Skin epidermis (tissue), 12 donors: ENCODE data around the gene ALKBH7.

ENCODE experiments used
- H3K27ac ChIP-seq, 21 experiments: fragments of 200-600 bp; sonication (generic) in 11 of 21; one replicate each; pipeline ENCODE4 v1.5.0; 2020; ENCODE audit warnings: mild to moderate bottlenecking in 3 of 21, inconsistent platforms in 2 of 21, moderate library complexity in 2 of 21
- H3K4me3 ChIP-seq, 7 experiments: fragments of 200-600 bp; sonication (generic) in 2 of 7; one replicate each; pipeline ENCODE4 v1.5.0; 2020; ENCODE audit warnings: inconsistent platforms in 2 of 7, mild to moderate bottlenecking in 2 of 7, moderate library complexity in 1 of 7

ALKBH7 gene

DNA sequence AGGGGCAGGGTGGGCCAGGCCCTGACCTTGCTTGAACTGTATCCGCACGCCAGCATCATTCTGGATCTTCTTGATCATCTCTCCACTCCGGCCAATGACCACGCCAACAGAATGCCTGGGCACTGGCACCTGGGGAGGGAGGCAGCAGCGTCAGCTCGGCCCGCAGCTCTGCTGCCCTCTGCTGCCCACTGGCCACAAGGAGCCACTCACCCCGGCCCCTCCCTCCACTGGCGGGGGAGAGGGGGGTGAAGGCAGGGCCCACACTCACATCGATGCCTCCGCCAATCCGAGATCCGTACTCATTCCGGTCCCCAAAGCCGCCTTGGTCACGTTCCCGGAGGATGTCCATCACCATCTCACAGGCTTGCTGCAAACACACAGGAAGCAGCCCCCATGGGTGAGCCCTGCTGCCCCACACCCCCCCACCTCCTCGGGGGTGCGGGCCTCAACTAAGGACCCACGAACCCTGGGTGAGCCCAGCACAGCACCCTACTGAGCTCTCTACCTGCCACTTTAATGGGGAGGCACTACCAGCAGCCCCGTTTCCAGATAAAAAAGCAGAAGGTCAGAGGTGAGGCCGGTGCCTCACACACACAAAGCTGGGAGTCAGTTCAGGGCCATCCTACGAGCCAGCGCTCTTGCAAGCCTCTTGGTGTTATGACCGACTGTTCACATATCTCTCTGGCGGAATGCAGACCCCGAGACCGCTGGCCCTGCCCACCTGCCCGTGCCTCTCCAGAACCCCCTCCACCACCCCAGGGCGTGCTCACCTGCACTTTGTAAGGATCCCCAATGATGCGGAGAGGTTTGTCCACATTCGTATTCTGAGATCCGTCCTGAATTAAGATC, 45.3 kb downstream of the ALKBH7 start:
- H3K27ac ChIP-seq: no peak overlapping the region

DNA sequence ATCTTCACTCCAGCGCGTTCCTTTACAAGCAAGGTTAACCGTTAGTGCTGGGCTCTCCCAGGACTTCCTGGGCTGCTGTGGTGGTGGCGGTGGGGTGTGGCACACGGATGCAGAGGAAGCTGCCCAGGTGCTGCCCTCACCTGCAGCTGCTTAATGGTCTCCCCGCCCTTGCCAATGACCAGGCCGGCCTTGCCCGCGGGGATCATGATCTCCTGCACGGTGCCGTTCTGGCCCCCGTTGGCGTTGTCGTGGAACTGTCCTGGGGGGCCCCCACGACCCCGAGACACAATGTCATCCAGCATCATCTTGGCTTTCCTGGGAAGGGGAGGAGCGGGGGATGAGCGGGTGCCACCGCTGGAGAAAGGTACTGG, 46.0 kb downstream of the ALKBH7 start:
- Histone ChIP-seq H3K4me3 (no peak overlapping the region), H3K27ac (no peak overlapping the region)

More for the DNA sequence above, 45.3 kb downstream of the ALKBH7 start:
- no peak overlapping the region for H3K4me3 ChIP-seq

DNA sequence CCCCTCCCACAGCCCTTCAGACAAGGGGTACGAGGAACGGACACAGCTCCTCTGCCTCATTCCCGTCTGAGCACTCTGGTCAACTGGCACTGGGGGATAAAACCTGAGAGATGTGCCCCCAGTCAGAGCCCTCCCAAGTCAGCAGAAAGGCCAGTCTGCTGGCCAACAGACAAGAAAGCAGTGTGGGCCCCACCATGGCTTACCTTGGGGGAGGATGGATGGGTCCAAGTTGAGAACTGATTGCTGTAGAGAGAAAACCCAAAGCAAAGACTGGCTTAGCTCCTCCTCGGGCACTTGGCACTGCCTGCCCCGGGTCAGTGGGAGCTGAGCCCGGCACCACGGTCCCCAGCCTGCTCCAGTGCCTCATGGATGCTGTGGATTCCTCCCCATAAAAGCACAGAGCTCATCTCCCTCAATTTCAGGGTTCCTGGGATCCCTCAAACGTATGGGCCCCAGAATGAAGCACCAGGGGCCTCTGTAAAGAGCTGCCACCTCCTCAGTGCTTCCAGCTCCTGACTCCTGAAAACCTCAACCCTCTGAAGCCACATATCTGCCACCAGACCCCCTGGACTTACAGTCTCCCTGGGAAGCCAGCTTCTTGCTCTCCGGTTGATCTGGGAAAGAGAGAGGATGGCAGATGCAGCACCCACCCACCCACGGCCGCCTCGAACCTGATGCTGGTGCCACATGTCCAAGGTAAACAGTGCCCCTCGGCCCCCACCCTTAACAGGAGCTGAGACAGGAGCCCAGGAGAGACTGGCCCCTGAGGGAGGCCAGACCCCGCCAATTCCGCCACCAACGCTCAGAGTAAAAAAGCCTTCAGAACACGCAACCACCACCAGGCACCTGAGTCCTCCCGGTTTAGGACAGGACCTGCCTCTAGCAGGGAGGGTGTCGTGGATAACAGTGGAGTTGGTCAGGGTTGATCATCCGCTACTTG, 48.8 kb downstream of the ALKBH7 start:
- Histone ChIP-seq H3K4me3 (no peak overlapping the region), H3K27ac (no peak overlapping the region)

DNA sequence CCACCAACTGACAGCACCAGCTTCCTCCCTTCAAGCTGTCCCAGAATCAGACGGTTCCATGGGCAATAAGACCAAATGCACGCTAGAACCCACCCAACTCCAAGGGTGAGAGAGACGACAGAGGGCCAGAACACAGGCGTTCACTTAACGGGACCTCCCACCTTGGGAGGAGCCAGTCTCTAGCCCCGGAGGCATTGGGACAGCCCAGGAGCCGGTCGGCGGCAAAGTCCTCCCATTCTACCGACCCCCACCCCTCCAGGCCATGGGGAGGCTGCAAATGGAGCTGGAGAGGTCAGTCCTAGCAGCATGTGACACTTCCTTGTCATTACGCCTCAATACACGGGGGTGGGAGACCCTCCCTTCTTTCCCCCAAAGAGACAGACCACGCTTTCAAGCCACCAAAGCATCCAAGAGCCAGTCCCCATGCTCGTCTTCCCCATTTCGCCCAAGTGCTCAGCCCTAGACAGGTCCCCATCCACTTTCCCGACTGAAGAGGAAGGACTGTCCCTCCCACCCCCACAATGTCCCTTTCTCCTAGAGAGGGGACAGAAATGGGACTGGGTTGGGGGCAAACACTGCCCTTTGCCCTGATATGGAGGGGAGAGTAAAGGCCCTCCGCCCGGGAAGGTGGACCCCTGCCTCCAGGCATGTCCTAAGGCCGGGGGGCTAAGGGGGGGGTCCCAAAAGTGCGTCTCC, 51.1 kb downstream of the ALKBH7 start:
- peak overlapping the region; percentile 60 to 85 (median 77) for H3K4me3 ChIP-seq
- peak overlapping the region; percentile 59 to 93 (median 82) for H3K27ac ChIP-seq

DNA sequence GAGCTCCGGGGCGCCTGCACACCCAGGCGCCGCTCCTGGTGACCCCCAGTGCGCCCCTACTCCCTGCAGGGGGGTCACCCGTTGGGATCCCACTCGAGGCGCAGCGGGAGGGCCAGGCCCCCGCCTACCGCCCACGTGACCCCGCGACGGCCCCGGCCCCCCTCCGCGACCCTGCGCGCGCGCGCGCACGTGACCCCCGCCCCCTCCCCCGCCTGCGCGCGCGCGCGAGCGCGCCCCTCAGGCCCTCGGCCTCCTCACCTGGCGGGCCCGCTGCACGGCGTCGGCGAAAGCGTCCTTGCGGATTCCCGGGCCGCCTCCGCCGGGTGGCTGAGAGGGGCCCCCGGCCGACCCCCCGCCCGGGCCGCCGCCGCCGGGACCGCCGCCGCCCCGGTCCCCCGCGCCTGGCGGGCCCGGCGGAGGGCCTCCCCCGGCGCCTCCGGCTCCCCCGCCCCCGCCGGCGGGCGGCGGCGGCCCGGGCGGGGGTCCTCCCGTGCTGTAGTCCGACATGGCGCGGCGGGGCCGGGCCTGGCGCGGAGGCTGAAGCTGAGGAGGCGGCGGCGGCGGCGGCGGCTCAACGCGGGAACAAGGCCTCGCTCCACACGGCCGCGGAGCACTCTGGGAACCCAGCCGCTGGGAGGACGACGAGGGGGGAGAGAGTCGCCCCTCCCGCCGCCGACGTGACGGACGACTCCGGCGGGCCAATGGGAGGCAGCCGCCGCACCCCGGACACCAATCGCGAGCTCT, 51.8 kb downstream of the ALKBH7 start, which contains the start of gene KHSRP:
TSS of gene KHSRP (minus strand) at position 617 of the 744 bp plus-strand sequence. CDS start at position 507, 110 bp downstream.
- peak within 1 kb of the TSS; percentile 60 to 85 (median 77) for H3K4me3 ChIP-seq
- H3K27ac ChIP-seq: peak within 1 kb of the TSS; percentile 62 to 93 (median 82)
